ENCODE measurements around the gene TBC1D19.

TBC1D19 gene

DNA sequence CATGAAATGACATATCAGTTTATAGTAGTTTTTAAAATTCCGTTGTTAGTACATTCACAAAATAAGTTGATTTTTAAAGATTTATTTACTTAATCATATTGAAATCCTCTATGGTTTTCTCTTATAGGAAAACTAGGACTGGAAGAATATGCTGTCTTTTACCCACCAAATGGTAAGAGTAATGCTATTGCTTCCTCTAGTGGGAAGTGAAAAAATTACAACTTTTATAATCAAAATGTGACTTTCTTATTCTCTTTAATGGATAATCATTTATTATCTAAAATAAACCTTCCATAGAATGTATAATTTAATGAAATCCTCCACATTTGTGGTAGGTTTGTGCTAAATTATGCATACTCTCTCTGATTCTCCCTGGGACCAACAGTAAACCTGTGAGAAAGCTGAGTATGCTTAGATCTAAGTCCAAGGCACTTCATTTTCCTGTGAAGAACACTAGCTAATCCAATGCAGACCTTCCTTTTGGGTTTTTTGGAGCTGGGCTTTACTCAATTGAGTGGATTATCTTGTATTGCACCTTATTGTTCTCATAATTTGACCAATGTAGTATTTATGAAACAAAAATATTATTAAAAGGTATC, 136.2 kb downstream of the TBC1D19 start:
- H3K36me3 Mint-ChIP-seq, result no peaks in the 10 kb centered on the region
- CTCF ChIA-PET, result interaction anchor here (0.7 to 2.3 kb wide), 5 partner anchors 79 to 390 kb away, joined by 3 to 9 read pairs (median 3); no protein-coding TSS in a partner anchor
- peaks cover 9% of the 10 kb centered on the region for H3K4me1 Mint-ChIP-seq
- H3K4me3 Mint-ChIP-seq, result no peak overlapping the region
- no peaks in the 10 kb centered on the region for H3K9me3 Mint-ChIP-seq
- DNase-seq, result no peak
- no peaks in the 10 kb centered on the region for H3K27me3 Mint-ChIP-seq
- H3K27ac Mint-ChIP-seq, result no peak overlapping the region

DNA sequence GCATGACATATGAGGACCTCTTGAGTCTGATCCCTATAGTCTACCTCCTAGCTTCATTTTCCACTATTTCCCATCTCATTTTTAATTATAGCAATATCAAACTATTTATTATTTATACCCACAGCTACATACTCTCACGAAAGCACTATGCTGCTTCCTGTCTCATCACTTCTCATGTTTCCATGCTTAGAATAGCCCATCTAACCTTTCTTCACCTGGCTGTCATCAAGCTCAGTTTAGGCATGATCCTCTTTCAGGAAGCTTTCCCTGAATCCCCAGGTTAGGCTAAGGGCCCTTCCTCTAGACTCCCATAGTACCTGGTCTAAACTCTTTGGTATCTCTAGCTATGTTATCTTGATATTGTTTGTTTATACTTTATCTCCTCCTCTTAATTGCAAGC, 137.8 kb downstream of the TBC1D19 start:
- Mint-ChIP-seq H3K4me1 (peaks cover 10% of the 10 kb centered on the region), H3K36me3 (no peaks in the 10 kb centered on the region), H3K27ac (no peak overlapping the region), H3K27me3 (no peaks in the 10 kb centered on the region), H3K9me3 (no peaks in the 10 kb centered on the region), H3K4me3 (no peak overlapping the region)
- no peak for DNase-seq
- CTCF ChIA-PET, result interaction anchor here (1.9 to 2.2 kb wide), 2 partner anchors 262 to 297 kb away, joined by 7 to 8 read pairs; no protein-coding TSS in a partner anchor

DNA sequence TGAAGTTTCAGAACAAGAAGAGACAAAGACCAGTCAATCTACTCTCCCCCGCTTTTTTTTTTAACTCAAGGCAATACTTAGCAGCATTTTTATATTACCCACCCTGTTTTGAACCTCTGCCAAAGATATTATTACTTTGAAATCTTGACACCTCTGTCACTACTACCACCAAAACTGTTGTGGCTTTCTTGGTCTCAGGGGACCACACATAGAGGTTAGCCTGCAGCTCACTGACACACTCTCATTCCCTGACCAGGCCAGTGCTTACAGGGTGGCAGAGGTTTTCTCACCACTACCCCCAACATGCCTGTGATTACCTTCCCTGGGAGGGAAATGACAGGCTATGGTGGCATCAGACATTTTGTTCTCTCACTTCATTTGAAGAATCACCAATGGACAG, 139.3 kb downstream of the TBC1D19 start:
- Mint-ChIP-seq H3K9me3 (no peaks in the 10 kb centered on the region), H3K27me3 (no peaks in the 10 kb centered on the region), H3K4me1 (peaks cover 10% of the 10 kb centered on the region), H3K27ac (no peak overlapping the region), H3K4me3 (no peak overlapping the region), H3K36me3 (no peaks in the 10 kb centered on the region)
- CTCF ChIA-PET, result interaction anchor here (1.9 to 2.6 kb wide), 3 partner anchors 264 to 295 kb away, joined by 7 to 8 read pairs (median 8); no protein-coding TSS in a partner anchor
- DNase-seq, result no peak

DNA sequence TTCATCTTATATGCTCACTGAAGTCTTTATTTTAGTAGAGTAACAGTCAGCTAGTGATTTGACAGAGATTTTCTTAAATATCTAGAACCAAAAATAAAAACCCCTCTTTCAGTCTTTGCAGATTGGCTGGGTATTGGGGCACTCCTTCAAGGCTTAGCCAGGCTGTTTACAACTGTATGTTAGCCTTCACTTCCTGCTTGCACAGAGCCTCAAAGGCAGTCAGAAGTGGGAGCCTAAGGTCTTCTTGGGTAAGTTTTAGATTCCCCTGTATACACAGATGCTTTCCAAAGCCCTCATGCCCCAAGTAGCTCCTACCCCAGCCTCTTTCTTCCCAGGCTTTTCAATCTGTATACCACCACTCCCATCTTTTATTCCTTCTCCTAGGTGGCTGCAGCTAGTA, 140.7 kb downstream of the TBC1D19 start:
- Mint-ChIP-seq H3K4me3 (no peak overlapping the region), H3K4me1 (peaks cover 10% of the 10 kb centered on the region), H3K9me3 (no peaks in the 10 kb centered on the region), H3K27me3 (no peaks in the 10 kb centered on the region), H3K36me3 (no peaks in the 10 kb centered on the region), H3K27ac (no peak overlapping the region)
- CTCF ChIA-PET, result interaction anchor here (0.5 to 2.6 kb wide), 2 partner anchors 253 to 286 kb away, joined by 3 to 8 read pairs; no protein-coding TSS in a partner anchor
- DNase-seq, result peak; percentile 25

DNA sequence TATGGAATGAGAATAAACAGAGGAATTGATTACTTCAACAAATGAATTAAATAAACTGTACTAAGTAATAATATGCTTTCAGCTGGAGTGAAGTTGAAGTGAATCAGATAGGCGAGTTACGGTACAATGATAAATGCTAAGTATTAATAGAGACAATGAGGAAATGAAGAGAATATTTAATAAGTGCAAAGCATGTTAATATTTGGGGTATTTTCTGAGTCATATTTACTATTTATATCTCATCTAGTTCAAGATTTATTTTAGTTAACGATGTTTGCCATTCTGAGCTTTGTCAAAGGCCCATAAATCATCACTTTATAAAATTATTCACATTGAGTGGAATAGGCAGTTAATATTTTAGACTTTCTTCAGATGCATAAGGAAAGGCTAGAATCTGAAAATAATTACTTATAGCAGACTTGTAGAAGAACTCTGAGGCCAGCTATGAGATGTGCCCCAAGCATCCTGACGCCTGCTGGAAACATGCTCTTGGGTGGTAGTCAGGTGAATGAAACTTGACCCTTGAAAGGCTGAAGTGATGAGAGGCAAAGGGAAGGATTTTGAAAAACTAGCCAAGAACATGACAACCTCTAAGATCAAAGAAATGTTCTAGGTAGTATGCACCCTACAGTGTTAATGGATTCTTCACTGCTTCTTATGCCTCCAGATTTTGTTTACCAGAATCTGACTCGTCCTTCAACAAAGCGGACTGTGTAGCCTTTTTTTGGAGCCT, 142.9 kb downstream of the TBC1D19 start:
- CTCF ChIA-PET, result no interaction called here
- Mint-ChIP-seq H3K4me3 (no peak overlapping the region), H3K4me1 (peaks cover 10% of the 10 kb centered on the region), H3K36me3 (no peaks in the 10 kb centered on the region), H3K27me3 (no peaks in the 10 kb centered on the region), H3K9me3 (no peaks in the 10 kb centered on the region), H3K27ac (no peak overlapping the region)
- DNase-seq, result no peak

DNA sequence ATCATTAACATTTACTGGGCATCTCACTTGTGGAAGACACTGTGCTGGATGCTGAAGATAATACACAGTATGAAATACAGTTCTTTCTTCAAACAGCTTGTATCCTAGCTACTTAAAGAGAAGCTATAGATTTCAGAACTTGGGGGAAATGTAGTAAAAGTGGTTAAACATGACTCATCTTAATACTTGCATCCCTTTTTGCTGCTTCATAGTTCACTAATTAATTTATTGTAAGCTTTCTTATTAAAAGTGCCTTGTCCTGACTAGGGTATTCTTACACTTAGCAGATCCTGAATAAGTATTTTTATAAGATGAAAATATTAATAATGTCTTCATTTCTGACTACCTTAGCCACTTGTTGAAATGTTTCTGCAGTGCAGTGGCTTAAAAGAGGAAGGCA, 144.0 kb downstream of the TBC1D19 start:
- Mint-ChIP-seq H3K36me3 (no peaks in the 10 kb centered on the region), H3K9me3 (no peaks in the 10 kb centered on the region), H3K27me3 (no peaks in the 10 kb centered on the region), H3K4me1 (peaks cover 10% of the 10 kb centered on the region), H3K27ac (no peak overlapping the region), H3K4me3 (no peak overlapping the region)
- DNase-seq, result no peak
- CTCF ChIA-PET, result no interaction called here

DNA sequence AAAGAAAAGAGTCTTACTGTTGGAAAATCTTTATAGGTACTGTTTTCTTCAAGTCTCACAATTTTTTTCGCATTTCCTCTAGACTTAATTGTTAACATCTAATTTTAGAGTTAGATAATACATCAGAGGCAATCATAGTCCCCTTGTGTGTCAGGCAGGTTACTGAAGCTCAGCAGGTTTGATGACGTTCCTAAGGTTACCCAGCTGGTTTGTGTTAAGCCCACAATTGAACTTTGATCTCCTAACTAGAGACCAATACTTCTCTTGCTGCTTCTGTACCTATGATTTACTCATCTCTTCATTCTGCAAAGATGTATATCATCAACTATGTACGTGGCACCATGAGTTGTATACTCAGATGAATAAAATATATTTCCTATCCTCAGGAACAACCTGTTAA, 145.1 kb downstream of the TBC1D19 start:
- Mint-ChIP-seq H3K27ac (no peak overlapping the region), H3K4me1 (peaks cover 7% of the 10 kb centered on the region), H3K27me3 (no peaks in the 10 kb centered on the region), H3K36me3 (no peaks in the 10 kb centered on the region), H3K9me3 (no peaks in the 10 kb centered on the region), H3K4me3 (no peak overlapping the region)
- CTCF ChIA-PET, result interaction anchor here (0.7 kb wide), 1 partner anchor 99 kb away, joined by 4 read pairs; no protein-coding TSS in a partner anchor
- no peak for DNase-seq

DNA sequence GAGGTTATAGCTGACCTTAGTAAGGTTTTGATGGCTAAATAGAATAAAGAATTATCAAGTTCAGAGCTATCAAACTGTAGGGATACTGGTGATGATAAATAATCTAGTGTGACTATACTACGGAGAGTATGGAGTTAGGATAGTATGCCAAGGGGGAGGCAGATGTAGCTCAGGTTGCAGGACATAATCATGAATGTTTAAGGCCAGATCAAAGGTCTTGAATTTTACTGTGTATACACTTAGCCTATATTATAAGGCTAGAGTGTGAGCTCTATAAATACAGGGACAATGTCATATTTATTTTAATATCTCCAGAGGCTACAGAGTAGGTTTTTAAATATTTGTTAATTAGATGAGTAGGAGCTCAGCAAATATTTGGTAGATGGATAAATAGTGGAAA, 145.7 kb downstream of the TBC1D19 start:
- CTCF ChIA-PET, result interaction anchor here (0.7 kb wide), 1 partner anchor 99 kb away, joined by 4 read pairs; no protein-coding TSS in a partner anchor
- Mint-ChIP-seq H3K9me3 (no peaks in the 10 kb centered on the region), H3K36me3 (no peaks in the 10 kb centered on the region), H3K4me3 (no peak overlapping the region), H3K4me1 (peaks cover 6% of the 10 kb centered on the region), H3K27ac (no peak overlapping the region), H3K27me3 (no peaks in the 10 kb centered on the region)
- DNase-seq, result no peak

DNA sequence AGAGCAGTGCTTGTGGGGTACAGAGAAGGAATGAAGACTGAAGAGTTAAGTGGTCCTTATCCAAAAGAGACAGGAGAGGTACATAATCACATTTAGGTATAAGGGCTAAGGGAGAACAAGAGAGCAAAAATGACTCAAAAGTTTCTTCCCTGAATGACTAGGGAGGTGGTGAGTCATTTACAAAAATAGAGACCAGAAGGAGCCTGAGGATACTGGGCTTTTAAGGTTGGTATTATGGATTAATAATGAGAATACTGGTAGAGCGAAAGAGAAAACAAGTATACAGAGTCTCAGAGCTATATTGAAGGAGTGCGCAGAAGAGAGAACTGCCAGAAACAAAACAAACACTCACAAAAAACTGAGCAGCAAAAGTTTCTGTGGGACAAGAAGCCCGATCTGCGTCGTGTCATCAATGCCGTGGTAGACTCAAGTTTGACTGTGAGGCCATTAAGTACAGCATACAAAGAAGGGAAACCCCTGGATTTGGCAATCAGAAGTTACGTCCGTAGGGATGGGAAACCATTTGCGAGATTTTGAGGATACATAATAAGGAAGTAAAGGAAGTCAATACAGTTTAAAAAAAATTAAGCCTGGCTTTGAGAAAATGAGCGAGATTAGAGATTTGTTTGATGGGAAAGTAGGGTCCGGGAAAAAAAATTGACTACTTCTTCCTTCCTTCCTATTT, 147.6 kb downstream of the TBC1D19 start:
- CTCF ChIA-PET, result no interaction called here
- Mint-ChIP-seq H3K27me3 (no peaks in the 10 kb centered on the region), H3K36me3 (no peaks in the 10 kb centered on the region), H3K4me1 (no peaks in the 10 kb centered on the region), H3K27ac (no peak overlapping the region), H3K4me3 (no peak overlapping the region), H3K9me3 (no peaks in the 10 kb centered on the region)
- no peak for DNase-seq

DNA sequence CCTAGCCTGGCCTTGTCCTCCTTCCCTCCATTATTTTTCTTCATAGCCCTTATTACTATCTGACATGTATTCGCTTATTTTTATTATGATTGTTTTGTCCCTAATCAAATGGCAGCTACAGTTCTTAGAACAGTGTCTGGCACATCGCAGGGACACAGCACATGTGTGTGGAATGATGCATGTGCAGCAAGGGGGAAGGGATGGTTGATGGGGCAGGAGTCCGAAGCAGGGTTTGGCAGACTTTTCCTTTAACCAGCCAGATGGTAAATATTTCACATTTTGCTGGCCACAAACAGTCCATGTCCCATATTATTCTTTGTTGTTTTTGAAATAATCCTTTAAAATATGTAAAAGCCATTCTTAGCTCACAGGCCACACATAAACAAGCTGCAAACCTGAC, 148.5 kb downstream of the TBC1D19 start:
- CTCF ChIA-PET, result no interaction called here
- Mint-ChIP-seq H3K4me1 (no peaks in the 10 kb centered on the region), H3K9me3 (no peaks in the 10 kb centered on the region), H3K27ac (no peak overlapping the region), H3K36me3 (no peaks in the 10 kb centered on the region), H3K4me3 (no peak overlapping the region), H3K27me3 (no peaks in the 10 kb centered on the region)
- DNase-seq, result no peak

DNA sequence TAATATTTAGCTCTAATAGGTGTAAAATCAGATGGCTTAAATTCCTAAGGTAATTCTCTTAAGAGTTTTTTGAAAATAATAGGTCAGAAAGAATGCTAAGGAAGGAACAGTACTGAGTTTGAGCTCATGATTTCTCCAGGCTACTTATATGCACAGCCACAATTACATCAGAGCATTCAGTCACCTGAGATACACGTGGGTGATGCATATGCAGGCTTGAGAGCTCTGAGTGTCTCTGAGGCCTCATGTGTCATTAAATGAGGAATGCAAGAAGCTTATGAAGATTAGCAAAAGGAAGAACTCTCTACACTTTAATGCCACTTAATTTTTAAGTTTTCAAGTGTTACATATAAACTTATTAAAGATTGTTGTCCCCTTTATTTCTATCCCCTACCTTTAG, 152.7 kb downstream of the TBC1D19 start:
- Mint-ChIP-seq H3K9me3 (no peaks in the 10 kb centered on the region), H3K27me3 (no peaks in the 10 kb centered on the region), H3K4me1 (no peaks in the 10 kb centered on the region), H3K27ac (no peak overlapping the region), H3K4me3 (no peak overlapping the region), H3K36me3 (no peaks in the 10 kb centered on the region)
- DNase-seq, result no peak
- CTCF ChIA-PET, result interaction anchor here (1.0 kb wide), 1 partner anchor 13 kb away, joined by 3 read pairs; no protein-coding TSS in a partner anchor

DNA sequence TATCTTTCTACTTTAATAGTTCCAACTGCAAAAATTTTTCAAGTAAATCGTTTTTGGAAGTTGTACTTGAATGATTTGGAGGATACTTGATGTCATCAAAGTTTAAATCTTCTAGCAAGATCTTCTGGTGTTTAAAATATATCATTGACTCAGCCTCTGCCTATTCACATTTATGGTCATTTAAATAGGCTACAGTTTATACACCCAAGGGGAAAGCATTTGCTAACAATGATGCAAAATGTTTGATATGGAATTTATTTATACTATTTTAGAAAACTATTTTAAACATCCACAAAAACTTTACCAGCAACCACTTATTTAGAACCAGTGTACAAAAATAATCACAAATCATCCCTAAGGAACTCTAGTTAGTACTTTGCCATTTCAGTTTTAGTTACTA, 153.5 kb downstream of the TBC1D19 start:
- Mint-ChIP-seq H3K36me3 (no peaks in the 10 kb centered on the region), H3K4me1 (no peaks in the 10 kb centered on the region), H3K9me3 (no peaks in the 10 kb centered on the region), H3K27me3 (no peaks in the 10 kb centered on the region), H3K4me3 (no peak overlapping the region), H3K27ac (no peak overlapping the region)
- DNase-seq, result no peak
- CTCF ChIA-PET, result no interaction called here

DNA sequence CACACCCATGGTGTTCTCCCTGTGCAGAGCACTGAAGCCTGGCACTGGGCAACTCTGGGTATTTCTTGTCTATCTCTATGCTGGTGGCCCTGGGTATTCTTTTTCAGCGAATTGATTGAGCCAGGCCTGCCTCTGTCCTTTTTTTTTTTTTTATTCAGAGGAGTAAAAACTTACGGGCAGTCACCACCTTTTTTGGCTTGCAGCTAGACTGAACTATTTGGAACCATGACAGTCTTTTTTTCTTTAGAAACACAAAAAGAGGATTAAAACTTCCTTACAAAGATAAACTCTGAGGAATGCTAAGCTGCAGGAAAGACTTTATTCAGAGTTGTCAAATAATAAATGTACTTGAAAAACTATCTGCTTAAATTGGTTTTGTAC, 157.6 kb downstream of the TBC1D19 start:
- H3K4me1 Mint-ChIP-seq, result no peaks in the 10 kb centered on the region
- no peaks in the 10 kb centered on the region for H3K9me3 Mint-ChIP-seq
- no peak for DNase-seq
- no peaks in the 10 kb centered on the region for H3K27me3 Mint-ChIP-seq
- no peak overlapping the region for H3K4me3 Mint-ChIP-seq
- peaks cover 2% of the 10 kb centered on the region for H3K36me3 Mint-ChIP-seq
- H3K27ac Mint-ChIP-seq, result no peak overlapping the region
- CTCF ChIA-PET, result no interaction called here

DNA sequence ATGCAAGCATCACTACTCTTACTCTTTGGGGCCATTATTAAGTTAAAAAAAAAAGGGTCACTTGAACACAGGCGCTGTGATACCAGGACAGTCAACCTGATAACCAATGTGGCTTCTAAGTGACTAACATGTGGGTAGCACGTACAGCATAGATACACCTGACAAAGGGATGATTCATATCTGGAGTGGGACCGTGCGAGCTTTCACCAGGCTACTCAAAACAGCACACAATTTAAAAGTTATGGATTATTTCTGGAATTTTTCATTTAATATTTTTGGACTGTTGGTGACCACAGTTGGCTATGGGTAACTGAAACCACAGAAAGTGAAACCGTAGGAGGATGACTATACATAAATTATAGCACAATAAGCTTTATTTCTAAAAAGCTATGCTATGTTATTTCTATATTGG, 162.9 kb downstream of the TBC1D19 start:
- peaks cover 2% of the 10 kb centered on the region for H3K36me3 Mint-ChIP-seq
- H3K4me3 Mint-ChIP-seq, result no peak overlapping the region
- no peaks in the 10 kb centered on the region for H3K4me1 Mint-ChIP-seq
- CTCF ChIA-PET, result no interaction called here
- H3K27ac Mint-ChIP-seq, result no peak overlapping the region
- H3K9me3 Mint-ChIP-seq, result no peaks in the 10 kb centered on the region
- no peaks in the 10 kb centered on the region for H3K27me3 Mint-ChIP-seq
- peak; percentile 24 for DNase-seq

DNA sequence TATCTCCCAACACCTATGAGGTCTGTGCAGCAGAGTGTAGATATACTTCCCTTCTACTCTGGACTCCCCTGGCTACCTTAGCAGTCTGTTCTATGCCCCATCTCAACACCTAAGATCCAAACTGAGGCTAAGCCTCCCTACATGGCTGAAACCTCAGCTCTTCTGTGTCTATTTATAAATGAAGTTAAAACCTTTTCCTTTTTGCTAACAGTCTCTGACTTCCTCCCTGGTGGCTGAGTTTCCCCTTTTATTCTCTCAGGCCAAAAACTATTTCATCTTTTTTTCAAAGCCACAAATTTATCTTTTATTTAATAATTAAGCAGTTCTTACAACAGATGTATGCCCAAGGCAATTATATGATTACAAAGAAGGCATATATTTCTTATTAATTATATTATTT, 164.9 kb downstream of the TBC1D19 start:
- no peak overlapping the region for H3K27ac Mint-ChIP-seq
- CTCF ChIA-PET, result no interaction called here
- DNase-seq, result no peak
- no peaks in the 10 kb centered on the region for H3K27me3 Mint-ChIP-seq
- H3K9me3 Mint-ChIP-seq, result no peaks in the 10 kb centered on the region
- peaks cover 2% of the 10 kb centered on the region for H3K36me3 Mint-ChIP-seq
- H3K4me3 Mint-ChIP-seq, result no peak overlapping the region
- H3K4me1 Mint-ChIP-seq, result no peaks in the 10 kb centered on the region

All from activated naive CD4-positive, alpha-beta T cell treated with anti-CD3 and anti-CD28 coated beads, Interleukin-2, amount 10 ng/mL, durations not matched to agents 7 days and 5 days (primary cell).